Brain microvascular endothelial cell (primary cell): Measurements from ENCODE around the gene CACNA1B.

Experiments used
- DNase-seq: peaks from one replicate; pipeline ENCODE4 v3.0.0-alpha.2; 2020
- H3K27ac ChIP-seq: fragments of 250-450 bp; sonication (Bioruptor Pico); 2 replicates; pipeline ENCODE4 v1.5.1; 2020; ENCODE audit warnings: mild to moderate bottlenecking, moderate library complexity
- H3K27me3 ChIP-seq: fragments of 250-450 bp; sonication (Bioruptor Pico); replicated peaks from 2 replicates; pipeline ENCODE4 v1.5.1; 2020; ENCODE audit warnings: mild to moderate bottlenecking
- H3K36me3 ChIP-seq: fragments of 250-450 bp; sonication (Bioruptor Pico); replicated peaks from 2 replicates; pipeline ENCODE4 v1.5.1; 2020; ENCODE audit warnings: mild to moderate bottlenecking
- H3K4me3 ChIP-seq: 2 replicates; pipeline ENCODE4 v1.5.1; 2011; ENCODE audit warnings: low read depth, mild to moderate bottlenecking, control low read depth, low read length, moderate library complexity
- CTCF ChIP-seq: IDR thresholded peaks from 2 replicates; pipeline ENCODE4 v1.5.1; 2011; ENCODE audit warnings: low read depth, mild to moderate bottlenecking, moderate library complexity, low read length, control low read depth, inconsistent platforms; ENCODE audit errors: missing control alignments
- in situ Hi-C: cut with HindIII; loops from 2 replicates; pipeline ENCODE4 v1.10.0; 2017; ENCODE audit warnings: low sequenced_read_pairs, low pct_ligation_motif_present

Gene CACNA1B

GRCh38 chr9:138010861-138011260 lies 133.3 kb downstream of the CACNA1B start:
- TF ChIP-seq CTCF, result no peak
- H3K36me3 ChIP-seq, result no peaks in the 10 kb centered on the region
- H3K4me3 ChIP-seq, result no peak overlapping the region
- no peaks in the 10 kb centered on the region for H3K27me3 ChIP-seq
- DNase-seq, result no peak
- in situ Hi-C loops, result no loop called here
- no peak overlapping the region for H3K27ac ChIP-seq

- Histone ChIP-seq H3K36me3 (no peaks in the 10 kb centered on the region), H3K4me3 (no peak overlapping the region), H3K27me3 (no peaks in the 10 kb centered on the region), H3K27ac (no peak overlapping the region)
- no peak for TF ChIP-seq CTCF
- no peak for DNase-seq
- in situ Hi-C loops, result no loop called here
Measured at GRCh38 chr9:138011951-138012500, 134.4 kb downstream of the CACNA1B start.

GRCh38 chr9:138013273-138013672 lies 135.7 kb downstream of the CACNA1B start:
- H3K36me3 ChIP-seq, result no peaks in the 10 kb centered on the region
- H3K27ac ChIP-seq, result no peak overlapping the region
- H3K27me3 ChIP-seq, result no peaks in the 10 kb centered on the region
- TF ChIP-seq CTCF, result no peak
- no peak overlapping the region for H3K4me3 ChIP-seq
- DNase-seq, result no peak
- in situ Hi-C loops, result no loop called here

GRCh38 chr9:138013836-138014562 lies 136.4 kb downstream of the CACNA1B start:
- Histone ChIP-seq H3K27me3 (no peaks in the 10 kb centered on the region), H3K27ac (no peak overlapping the region), H3K4me3 (no peak overlapping the region), H3K36me3 (no peaks in the 10 kb centered on the region)
- no peak for DNase-seq
- in situ Hi-C loops, result no loop called here
- TF ChIP-seq CTCF, result no peak

- in situ Hi-C loops, result no loop called here
- H3K4me3 ChIP-seq, result no peak overlapping the region
Measured at GRCh38 chr9:138014563-138014945, 137.0 kb downstream of the CACNA1B start.

More at GRCh38 chr9:138014563-138014945, 137.0 kb downstream of the CACNA1B start:
- no peaks in the 10 kb centered on the region for H3K36me3 ChIP-seq
- no peak overlapping the region for H3K27ac ChIP-seq
- TF ChIP-seq CTCF, result no peak
- H3K27me3 ChIP-seq, result no peaks in the 10 kb centered on the region
- no peak for DNase-seq
